ENCODE results near the gene UBE2B.
"Not testable (repeated sequence)": the region's sequence is repeated elsewhere in the genome, so short reads cannot be mapped to it uniquely, and the experiment has no call there.

Gene UBE2B

DNA sequence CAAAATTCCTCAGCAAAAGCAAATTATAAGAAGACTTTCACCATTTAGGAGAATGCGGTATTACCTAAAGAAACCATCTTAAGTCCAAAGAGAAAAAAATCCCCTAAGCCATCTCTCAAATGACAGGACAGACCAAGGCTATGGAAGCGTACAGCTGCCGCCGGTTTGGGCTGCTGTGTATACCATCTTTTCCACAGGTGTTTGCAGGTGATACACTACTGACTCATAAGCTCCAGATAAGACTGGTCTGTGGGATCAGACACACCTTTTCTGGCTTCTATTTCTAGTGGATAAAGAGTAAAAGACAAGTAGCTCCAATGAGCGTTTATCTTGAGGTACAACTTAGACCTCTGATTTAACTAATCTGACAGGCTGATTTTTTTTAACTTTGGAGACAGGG, 32.6 kb downstream of the UBE2B start:
- no peak for DNase-seq

- no peak for DNase-seq
These were observed 35.0 kb downstream of the UBE2B start for GRCh38 chr5:134406390-134406789.

DNA sequence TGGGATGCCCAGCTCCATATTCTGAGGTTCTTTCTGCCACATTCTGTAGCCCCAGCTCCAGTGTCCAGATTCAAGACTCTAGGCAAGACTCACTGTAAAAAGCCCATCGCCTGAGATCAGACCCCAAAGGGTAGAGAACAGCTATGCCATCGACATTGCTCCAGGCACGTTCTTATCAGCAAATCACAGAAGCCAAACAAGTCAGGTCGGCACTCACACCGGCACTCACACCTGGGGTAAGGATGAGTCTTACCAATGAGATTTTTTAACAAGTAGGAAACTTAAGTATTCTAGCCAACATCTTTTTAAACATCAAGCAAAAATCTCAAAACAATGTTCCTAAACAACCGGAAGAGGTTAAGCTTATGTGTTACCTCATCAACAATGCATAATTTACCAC, 38.0 kb downstream of the UBE2B start:
- no peak for DNase-seq

DNA sequence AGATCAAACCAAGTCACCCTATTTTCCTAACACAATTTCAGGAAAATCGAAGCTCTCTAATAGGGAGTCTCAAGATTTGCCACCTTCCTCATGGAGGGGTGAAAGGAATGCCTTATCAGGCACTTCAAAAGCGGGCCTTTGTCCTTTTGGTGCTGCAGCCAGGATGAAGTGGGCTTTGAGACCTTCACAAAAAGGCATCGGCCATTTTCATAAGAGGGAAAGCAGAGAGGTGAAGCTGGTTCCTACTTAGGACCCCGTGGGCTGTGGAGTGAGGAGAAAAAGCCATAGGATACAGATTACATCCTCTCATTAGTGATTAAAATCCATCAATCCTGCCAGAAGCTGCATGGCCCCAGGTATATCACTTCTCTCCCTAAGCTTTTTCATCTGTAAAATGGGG, 39.5 kb downstream of the UBE2B start:
- no peak for DNase-seq

DNA sequence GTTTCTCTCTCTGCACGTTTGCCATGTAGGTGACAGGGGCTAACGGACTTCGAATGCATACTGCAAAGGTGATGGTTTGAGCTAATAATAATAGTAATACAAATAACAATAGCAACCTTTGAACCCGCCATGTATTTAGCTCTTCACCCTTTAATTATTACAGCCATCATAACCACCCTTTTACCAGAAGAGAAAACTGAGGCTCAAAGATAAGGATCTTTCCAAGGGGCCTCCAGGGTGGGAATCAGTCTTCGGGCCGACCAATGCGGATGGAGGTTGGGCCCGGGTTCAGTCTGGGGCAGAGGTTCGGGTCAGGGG, 39.8 kb downstream of the UBE2B start:
- DNase-seq = peak in 1 of 2 experiments; percentile 1

GRCh38 chr5:134411546-134412266, 40.3 kb downstream of the UBE2B start, which contains the start of gene CDKN2AIPNL:
Gene CDKN2AIPNL (minus strand): TSS chr5:134411881. CDS start chr5:134411854, 27 bp downstream.
- DNase-seq = peak; percentile 85 to 86

- no peak for DNase-seq
These were observed 41.7 kb downstream of the UBE2B start for GRCh38 chr5:134413046-134413445.

DNA sequence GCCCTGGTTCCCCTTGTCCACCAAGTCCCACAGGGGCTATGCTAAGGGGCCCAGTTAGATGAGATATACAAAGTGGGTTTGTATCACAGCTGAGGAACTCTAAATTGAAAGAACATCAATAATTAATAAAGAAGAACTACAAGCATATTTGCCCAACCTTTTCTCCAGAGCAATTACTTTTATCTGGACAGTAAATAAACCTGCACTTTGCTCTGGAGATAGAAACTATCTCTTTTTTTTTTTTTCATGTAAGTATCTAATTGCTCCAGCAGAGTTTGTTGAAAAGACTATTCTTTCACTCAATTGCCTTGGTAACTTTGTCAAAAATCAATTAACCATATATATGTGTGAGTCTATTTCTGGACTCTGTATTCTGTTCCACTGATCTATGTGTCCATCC, 46.3 kb downstream of the UBE2B start:
- DNase-seq = no peak

DNA sequence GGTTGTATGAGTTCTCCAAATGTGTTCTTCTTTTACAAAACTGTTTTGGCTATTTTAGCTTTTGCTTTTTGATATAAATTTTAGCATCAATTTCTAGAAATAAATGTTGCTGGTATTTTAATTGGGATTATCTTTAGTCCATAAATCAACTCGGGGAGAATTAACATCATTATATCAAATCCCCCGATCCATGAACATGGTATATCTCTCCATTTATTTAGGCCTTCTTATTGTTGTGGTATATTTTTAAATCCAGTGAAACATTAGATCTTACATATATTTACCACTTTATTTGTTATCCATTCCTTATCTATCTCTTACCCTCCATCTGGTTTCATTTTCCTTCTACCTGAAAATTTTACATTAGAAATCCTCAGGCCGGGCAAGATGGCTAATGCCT, 47.6 kb downstream of the UBE2B start:
- no peak for DNase-seq

DNA sequence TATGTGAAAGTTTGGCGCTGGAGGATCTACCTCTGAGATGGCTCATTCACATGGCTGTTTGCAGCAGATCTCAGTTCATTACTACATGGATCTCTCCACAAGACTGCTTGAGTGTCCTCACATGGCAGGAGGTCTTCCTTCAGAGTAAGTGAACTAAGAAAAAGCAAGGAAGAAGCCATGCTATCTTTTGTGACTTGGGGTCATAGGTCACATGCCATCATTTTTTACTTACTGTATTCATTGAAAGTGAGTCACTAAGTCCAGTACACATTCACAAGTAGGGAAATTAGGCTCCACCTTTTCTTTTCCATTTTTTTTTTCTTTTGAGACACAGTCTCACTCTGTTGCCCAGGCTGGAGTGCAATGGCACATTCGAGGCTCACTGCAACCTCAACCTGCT, 49.0 kb downstream of the UBE2B start:
- no peak for DNase-seq

DNA sequence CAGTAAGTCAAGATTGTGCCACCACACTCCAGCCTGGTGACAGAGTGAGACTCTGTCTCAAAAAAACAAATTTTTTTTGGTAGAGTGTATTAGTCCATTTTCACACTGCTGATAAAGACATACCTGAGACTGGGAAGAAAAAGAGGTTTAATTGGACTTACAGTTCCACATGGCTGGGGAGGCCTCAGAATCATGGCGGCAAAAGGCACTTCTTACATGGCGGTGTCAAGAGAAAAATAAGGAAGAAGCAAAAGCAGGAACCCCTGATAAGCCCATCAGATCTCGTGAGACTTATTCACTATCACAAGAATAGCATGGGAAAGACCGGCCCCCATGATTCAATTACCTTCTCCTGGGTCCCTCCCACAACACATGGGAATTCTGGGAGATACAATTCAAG, 49.7 kb downstream of the UBE2B start:
- not testable (repeated sequence) for DNase-seq

- no peak for DNase-seq
These were observed 51.5 kb downstream of the UBE2B start for GRCh38 chr5:134422791-134423365.

DNA sequence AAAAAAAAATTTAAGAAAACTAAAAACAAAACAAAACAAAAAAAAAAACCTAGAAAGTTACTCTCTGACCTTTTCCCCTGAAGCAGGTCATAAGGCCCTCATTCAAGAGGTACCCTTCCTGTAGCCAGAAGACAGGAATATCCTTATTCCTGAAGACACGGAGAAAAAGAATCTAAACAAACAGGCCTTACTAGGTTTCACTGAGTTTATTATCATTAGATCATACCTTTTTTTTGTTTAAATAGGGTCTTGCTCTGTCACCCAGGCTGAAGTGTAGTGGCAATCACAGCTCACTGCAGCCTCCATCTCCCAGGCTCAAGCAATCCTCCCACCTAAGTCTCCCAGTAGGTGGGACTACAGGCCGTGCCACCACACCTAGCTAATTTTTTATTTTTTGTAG, 52.0 kb downstream of the UBE2B start:
- no peak for DNase-seq

GRCh38 chr5:134426361-134426760, 55.0 kb downstream of the UBE2B start:
- no peak for DNase-seq

- no peak for DNase-seq
These were observed 56.2 kb downstream of the UBE2B start for GRCh38 chr5:134427540-134428041.

GRCh38 chr5:134430001-134430569, 58.7 kb downstream of the UBE2B start:
- DNase-seq = no peak

DNA sequence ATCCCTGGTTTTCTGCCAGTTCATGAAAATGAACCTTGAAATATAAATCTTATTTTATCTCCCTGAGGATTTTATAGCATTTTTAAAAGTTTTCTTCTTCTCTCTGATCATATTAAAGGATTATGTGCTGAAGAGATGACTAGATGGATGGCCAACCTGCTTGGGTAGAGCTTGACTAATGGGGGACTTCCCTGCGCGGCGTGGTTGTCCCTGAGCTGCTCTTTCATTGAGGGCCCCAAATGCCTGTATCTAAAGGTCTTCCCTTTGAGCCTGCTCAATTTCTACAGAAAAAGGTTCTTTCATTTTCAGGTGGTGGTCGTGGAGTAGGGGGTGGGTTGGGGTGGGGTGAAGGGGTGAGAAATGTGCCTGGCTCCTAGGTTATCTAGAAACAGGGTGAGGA, 60.8 kb downstream of the UBE2B start:
- no peak for DNase-seq

GRCh38 chr5:134432677-134433359, 61.4 kb downstream of the UBE2B start:
- DNase-seq = no peak

GRCh38 chr5:134435560-134435959, 64.2 kb downstream of the UBE2B start:
- no peak for DNase-seq

GRCh38 chr5:134436523-134437339, 65.4 kb downstream of the UBE2B start:
- DNase-seq = peak in 1 of 2 experiments; percentile 6

GRCh38 chr5:134437340-134437846, 66.0 kb downstream of the UBE2B start:
- no peak for DNase-seq

- no peak for DNase-seq
These were observed 66.6 kb downstream of the UBE2B start for GRCh38 chr5:134437847-134438581.

All from activated CD4-positive, alpha-beta T cell treated with anti-CD3 and anti-CD28 coated beads, Interleukin-2, amount 50 U/mL, for 4 hours (primary cell).